Fibroblast of skin of back (primary cell): Measurements from ENCODE around the gene ZGRF1.
"Not testable (repeated sequence)": the region's sequence is repeated elsewhere in the genome, so short reads cannot be mapped to it uniquely, and the experiment has no call there.

Experiments used
- DNase-seq: peaks from one replicate; pipeline ENCODE4 v3.0.0-alpha.2; 2013

The ZGRF1 gene

GRCh38 chr4:112557676-112558411 lies 78.9 kb downstream of the ZGRF1 start:
- DNase-seq, result no peak

GRCh38 chr4:112554271-112554670 lies 82.4 kb downstream of the ZGRF1 start:
- not testable (repeated sequence) for DNase-seq

GRCh38 chr4:112552668-112553067 lies 84.0 kb downstream of the ZGRF1 start:
- DNase-seq, result peak; percentile 59

- DNase-seq, result peak; percentile 36
These were observed 86.0 kb downstream of the ZGRF1 start for GRCh38 chr4:112550728-112551127.

- no peak for DNase-seq
These were observed 90.2 kb downstream of the ZGRF1 start for GRCh38 chr4:112546476-112546875.

- DNase-seq, result no peak
These were observed 91.4 kb downstream of the ZGRF1 start for GRCh38 chr4:112545346-112545745.

GRCh38 chr4:112540695-112541094 lies 96.0 kb downstream of the ZGRF1 start:
- no peak for DNase-seq

GRCh38 chr4:112536123-112536522 lies 100.6 kb downstream of the ZGRF1 start:
- DNase-seq, result no peak

GRCh38 chr4:112532267-112532666 lies 104.4 kb downstream of the ZGRF1 start:
- DNase-seq, result peak; percentile 22

- DNase-seq, result no peak
These were observed 105.6 kb downstream of the ZGRF1 start for GRCh38 chr4:112531146-112531545.

GRCh38 chr4:112526061-112526460 lies 110.6 kb downstream of the ZGRF1 start:
- DNase-seq, result peak; percentile 78

GRCh38 chr4:112523764-112524505 lies 112.8 kb downstream of the ZGRF1 start:
- DNase-seq, result no peak

GRCh38 chr4:112523008-112523721 lies 113.5 kb downstream of the ZGRF1 start:
- peak; percentile 26 for DNase-seq

GRCh38 chr4:112522431-112522830 lies 114.3 kb downstream of the ZGRF1 start:
- not testable (repeated sequence) for DNase-seq

GRCh38 chr4:112521123-112522023 lies 115.3 kb downstream of the ZGRF1 start:
- DNase-seq, result no peak

- no peak for DNase-seq
These were observed 116.0 kb downstream of the ZGRF1 start for GRCh38 chr4:112520598-112521122.

- no peak for DNase-seq
These were observed 116.8 kb downstream of the ZGRF1 start for GRCh38 chr4:112519689-112520597.

GRCh38 chr4:112518675-112519074 lies 118.0 kb downstream of the ZGRF1 start:
- DNase-seq, result no peak

- DNase-seq, result no peak
These were observed 118.8 kb downstream of the ZGRF1 start for GRCh38 chr4:112517911-112518310.

- no peak for DNase-seq
These were observed 119.6 kb downstream of the ZGRF1 start for GRCh38 chr4:112517067-112517634.
